Measurements from ENCODE around the gene SYT8. TPM values are rescaled to one million over a fixed set of nuclear protein-coding genes. Genes with fewer than 3 reads are reported as not detected.

SYT8 gene
- total and polyA plus RNA-seq, 2 of the 8 experiments (the other 6 are each of a cell fraction or from before 2014, with no cell fraction given): not detected

GRCh38 chr11:1879342-1879940 is 44.7 kb downstream of the SYT8 start (continued):
- TF ChIP-seq EP300 (IDR thresholded peaks at IDR 0.05; ENCODE audit: borderline replicate concordance in 1 of 2, low read depth in 2 of 2, low read length in 2 of 2): no peak
- TF ChIP-seq MAFK (IDR thresholded peaks at IDR 0.05; ENCODE audit: low read depth, low read length): no peak
- TF ChIP-seq USF2 (IDR thresholded peaks at IDR 0.05; ENCODE audit: low read length): no peak
- TF ChIP-seq, protein P1, sequence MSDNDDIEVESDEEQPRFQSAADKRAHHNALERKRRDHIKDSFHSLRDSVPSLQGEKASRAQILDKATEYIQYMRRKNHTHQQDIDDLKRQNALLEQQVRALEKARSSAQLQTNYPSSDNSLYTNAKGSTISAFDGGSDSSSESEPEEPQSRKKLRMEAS (IDR thresholded peaks at IDR 0.05): no peak
- no peak for TF ChIP-seq CBX8 (IDR thresholded peaks at IDR 0.05; ENCODE audit: borderline replicate concordance, low read depth, low read length)
- TF ChIP-seq SUZ12 (IDR thresholded peaks at IDR 0.05; ENCODE audit: low read length): no peak
- TF ChIP-seq SRF (IDR thresholded peaks at IDR 0.05; ENCODE audit: low read depth, low read length): no peak
- TF ChIP-seq SAP30 (IDR thresholded peaks at IDR 0.05; ENCODE audit: insufficient read depth, insufficient replicate concordance, low read length): no peak
- no peak for TF ChIP-seq CHD2 (IDR thresholded peaks at IDR 0.05; ENCODE audit: low read length)
- TF ChIP-seq E2F6 (IDR thresholded peaks at IDR 0.05): no peak
